Astrocyte (in vitro differentiated cells and primary cell): ENCODE data around the gene SRRT.

Experiments used
- EZH2 ChIP-seq: IDR thresholded peaks from 2 replicates; pipeline ENCODE4 v1.6.1; 2012; ENCODE audit warnings: mild to moderate bottlenecking, low read length, inconsistent platforms; ENCODE audit not compliant: insufficient read depth
- TF ChIP-seq, protein P1 (sequence below): IDR thresholded peaks from 2 replicates; pipeline ENCODE4 v1.5.1; 2011; ENCODE audit warnings: low read depth, mild to moderate bottlenecking, inconsistent platforms, low read length, moderate library complexity; ENCODE audit not compliant: insufficient read depth

DNA sequence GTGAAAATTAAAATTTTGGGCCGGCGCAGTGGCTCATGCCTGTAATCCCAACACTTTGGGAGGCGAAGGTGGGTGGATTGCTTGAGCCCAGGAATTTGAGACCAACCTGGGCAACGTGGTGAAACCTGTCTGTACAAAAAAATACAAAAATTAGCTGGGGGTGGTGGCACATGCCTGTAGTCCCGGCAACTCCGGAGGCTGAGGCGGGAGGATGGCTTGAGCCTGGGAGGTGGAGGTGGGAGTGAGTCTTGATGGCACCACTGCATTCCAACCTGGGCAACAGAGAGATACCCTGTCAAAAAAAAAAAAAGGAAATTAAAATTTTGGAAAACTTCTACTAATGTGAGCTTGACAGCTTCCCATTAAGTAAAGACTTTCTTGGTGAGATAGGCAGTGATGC, 3.1 kb downstream of the SRRT start:
- TF ChIP-seq, protein P1, sequence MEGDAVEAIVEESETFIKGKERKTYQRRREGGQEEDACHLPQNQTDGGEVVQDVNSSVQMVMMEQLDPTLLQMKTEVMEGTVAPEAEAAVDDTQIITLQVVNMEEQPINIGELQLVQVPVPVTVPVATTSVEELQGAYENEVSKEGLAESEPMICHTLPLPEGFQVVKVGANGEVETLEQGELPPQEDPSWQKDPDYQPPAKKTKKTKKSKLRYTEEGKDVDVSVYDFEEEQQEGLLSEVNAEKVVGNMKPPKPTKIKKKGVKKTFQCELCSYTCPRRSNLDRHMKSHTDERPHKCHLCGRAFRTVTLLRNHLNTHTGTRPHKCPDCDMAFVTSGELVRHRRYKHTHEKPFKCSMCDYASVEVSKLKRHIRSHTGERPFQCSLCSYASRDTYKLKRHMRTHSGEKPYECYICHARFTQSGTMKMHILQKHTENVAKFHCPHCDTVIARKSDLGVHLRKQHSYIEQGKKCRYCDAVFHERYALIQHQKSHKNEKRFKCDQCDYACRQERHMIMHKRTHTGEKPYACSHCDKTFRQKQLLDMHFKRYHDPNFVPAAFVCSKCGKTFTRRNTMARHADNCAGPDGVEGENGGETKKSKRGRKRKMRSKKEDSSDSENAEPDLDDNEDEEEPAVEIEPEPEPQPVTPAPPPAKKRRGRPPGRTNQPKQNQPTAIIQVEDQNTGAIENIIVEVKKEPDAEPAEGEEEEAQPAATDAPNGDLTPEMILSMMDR, result no peak
- no peak for TF ChIP-seq EZH2
